Neural cell (in vitro differentiated cells): ENCODE data around the gene IQCH. TPM values are rescaled to one million over a fixed set of nuclear protein-coding genes. Genes with fewer than 3 reads are reported as not detected.

ENCODE experiments used
- H2AFZ ChIP-seq: fragments of 200-600, 300-800 bp; sonication (generic), shearing (Covaris generic); 2 replicates; pipeline ENCODE4 v1.6.0; 2014; ENCODE audit warnings: low read depth, mild to moderate bottlenecking, antibody characterized with exemption, low read length, moderate library complexity
- H3F3A ChIP-seq: fragments of 200-600 bp; shearing (Covaris generic); 2 replicates; pipeline ENCODE4 v1.6.1; 2016; ENCODE audit warnings: mild to moderate bottlenecking, moderate library complexity, mixed read lengths, antibody characterized with exemption, low read length; ENCODE audit not compliant: insufficient read depth, poor library complexity, severe bottlenecking
- H3K27ac ChIP-seq: fragments of 200-600, 300-800 bp; sonication (generic), shearing (Covaris generic); 2 replicates; pipeline ENCODE4 v1.5.1; 2014; ENCODE audit warnings: mild to moderate bottlenecking, low read length, moderate library complexity
- H3K27me3 ChIP-seq: fragments of 300-800, 200-600 bp; sonication (generic), shearing (Covaris generic); 2 replicates; pipeline ENCODE4 v1.6.0; 2014; ENCODE audit warnings: mild to moderate bottlenecking, low read depth, low read length, moderate library complexity; ENCODE audit not compliant: insufficient read depth
- H3K36me3 ChIP-seq: fragments of 300-800, 200-600 bp; sonication (generic), shearing (Covaris generic); 2 replicates; pipeline ENCODE4 v1.5.1; 2014; ENCODE audit warnings: mild to moderate bottlenecking, antibody characterized with exemption, low read length, moderate library complexity; ENCODE audit not compliant: insufficient read depth
- H3K4me2 ChIP-seq: fragments of 300-800, 200-600 bp; sonication (generic), shearing (Covaris generic); 2 replicates; pipeline ENCODE4 v1.6.0; 2014; ENCODE audit warnings: mild to moderate bottlenecking, low read length
- H3K4me3 ChIP-seq: fragments of 300-800, 200-600 bp; sonication (generic), shearing (Covaris generic); 2 replicates; pipeline ENCODE4 v1.5.1; 2014; ENCODE audit warnings: mild to moderate bottlenecking, low read length, moderate library complexity
- H3K79me2 ChIP-seq: fragments of 200-600 bp; shearing (Covaris generic); replicated peaks from 2 replicates; pipeline ENCODE4 v1.6.0; 2014; ENCODE audit warnings: mild to moderate bottlenecking, low read length, moderate library complexity; ENCODE audit not compliant: insufficient read depth
- H3K9ac ChIP-seq: fragments of 300-800, 200-600 bp; sonication (generic), shearing (Covaris generic); 2 replicates; pipeline ENCODE4 v1.6.1; 2016; ENCODE audit warnings: mild to moderate bottlenecking, low read length, mixed read lengths
- H3K9me2 ChIP-seq: fragments of 200-600 bp; shearing (Covaris generic); 2 replicates; pipeline ENCODE4 v1.6.1; 2016; ENCODE audit warnings: mild to moderate bottlenecking, low read length, mixed read lengths; ENCODE audit not compliant: insufficient read depth
- H3K9me3 ChIP-seq: fragments of 200-600, 300-800 bp; sonication (generic), shearing (Covaris generic); 2 replicates; pipeline ENCODE4 v1.6.1; 2016; ENCODE audit warnings: mild to moderate bottlenecking, mixed run types, low read length, moderate library complexity, mixed read lengths
- H4K20me1 ChIP-seq: fragments of 200-600 bp; shearing (Covaris generic); 2 replicates; pipeline ENCODE4 v1.6.1; 2016; ENCODE audit warnings: mild to moderate bottlenecking, mixed run types; ENCODE audit not compliant: insufficient read depth
- EP300 ChIP-seq: fragments of 450-650 bp; conservative IDR thresholded peaks from 2 replicates; pipeline ENCODE4 v1.6.1; 2014; ENCODE audit warnings: antibody characterized with exemption, mild to moderate bottlenecking, moderate library complexity; ENCODE audit not compliant: poor library complexity, severe bottlenecking
- EZH2 ChIP-seq: fragments of 200-600, 300-800 bp; shearing (Covaris generic), sonication (generic); IDR thresholded peaks from 2 replicates; pipeline ENCODE4 v1.6.1; 2014; ENCODE audit warnings: antibody characterized with exemption, low read length, borderline replicate concordance, mild to moderate bottlenecking; ENCODE audit not compliant: insufficient read depth, poor library complexity, severe bottlenecking
- MXI1 ChIP-seq: fragments of 450-650 bp; conservative IDR thresholded peaks from 2 replicates; pipeline ENCODE4 v1.6.1; 2014; ENCODE audit warnings: antibody characterized with exemption, mild to moderate bottlenecking; ENCODE audit not compliant: poor library complexity, severe bottlenecking
- POLR2AphosphoS5 ChIP-seq: IDR thresholded peaks from 2 replicates; pipeline ENCODE4 v1.6.1; 2012
- RAD21 ChIP-seq: fragments of 450-650 bp; conservative IDR thresholded peaks from 2 replicates; pipeline ENCODE4 v1.6.1; 2014; ENCODE audit warnings: antibody characterized with exemption, mild to moderate bottlenecking, moderate library complexity
- SMC3 ChIP-seq: fragments of 450-650 bp; conservative IDR thresholded peaks from 2 replicates; pipeline ENCODE4 v1.6.1; 2014; ENCODE audit warnings: antibody characterized with exemption, mild to moderate bottlenecking, moderate library complexity; ENCODE audit not compliant: poor library complexity
- TAF1 ChIP-seq: IDR thresholded peaks from 2 replicates; pipeline ENCODE4 v1.6.1; 2012; ENCODE audit warnings: low read depth
- polyA plus RNA-seq: library from polyadenylated mRNA; depleted of rRNA; stranded (reverse); fragments of >200 nt; gene quantifications from 2 replicates; pipeline ENCODE4 v1.2.3, GENCODE V29; 2014
- TF ChIP-seq, protein P1 (sequence below): IDR thresholded peaks from 2 replicates; pipeline ENCODE4 v1.6.1; 2012; ENCODE audit warnings: borderline replicate concordance
- TF ChIP-seq, protein P2 (sequence below): fragments of 450-650 bp; IDR thresholded peaks from 2 replicates; pipeline ENCODE4 v1.5.1; 2014; ENCODE audit warnings: antibody characterized with exemption, mild to moderate bottlenecking, moderate library complexity; ENCODE audit not compliant: poor library complexity, severe bottlenecking

IQCH gene
- polyA plus RNA-seq, 1 donor from 2014 or later = 2.8 TPM

DNA sequence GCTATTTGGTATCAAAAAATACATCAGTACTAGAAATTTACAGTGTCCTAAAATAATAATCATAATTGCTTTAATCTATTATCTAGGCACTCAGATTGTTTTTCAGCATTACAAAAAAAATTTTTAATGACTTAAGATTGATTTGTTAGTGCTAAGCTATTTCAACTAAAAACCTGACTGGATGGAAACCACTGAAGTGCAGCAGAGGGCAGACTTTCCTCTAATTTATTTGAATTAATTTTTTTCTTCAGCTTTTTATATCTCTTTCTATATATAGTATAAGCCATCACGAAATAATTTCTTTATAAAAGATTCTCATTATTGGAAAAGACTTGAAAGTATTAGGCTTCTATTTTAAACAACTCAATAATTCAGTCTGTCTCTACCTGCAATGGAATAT lies 131.4 kb downstream of the IQCH start:
- Histone ChIP-seq H4K20me1 (no peaks in the 10 kb centered on the region), H3K9me3 (no peaks in the 10 kb centered on the region), H3K4me2 (no peak overlapping the region), H3K27me3 (no peaks in the 10 kb centered on the region), H3K4me3 (no peak overlapping the region), H2AFZ (no peak overlapping the region), H3K79me2 (no peaks in the 10 kb centered on the region), H3K9me2 (no peaks in the 10 kb centered on the region), H3K9ac (no peak overlapping the region), H3K36me3 (no peaks in the 10 kb centered on the region), H3F3A (no peaks in the 10 kb centered on the region), H3K27ac (no peak overlapping the region)
- no peak for TF ChIP-seq EP300
- TF ChIP-seq POLR2AphosphoS5 = no peak
- TF ChIP-seq, protein P1, sequence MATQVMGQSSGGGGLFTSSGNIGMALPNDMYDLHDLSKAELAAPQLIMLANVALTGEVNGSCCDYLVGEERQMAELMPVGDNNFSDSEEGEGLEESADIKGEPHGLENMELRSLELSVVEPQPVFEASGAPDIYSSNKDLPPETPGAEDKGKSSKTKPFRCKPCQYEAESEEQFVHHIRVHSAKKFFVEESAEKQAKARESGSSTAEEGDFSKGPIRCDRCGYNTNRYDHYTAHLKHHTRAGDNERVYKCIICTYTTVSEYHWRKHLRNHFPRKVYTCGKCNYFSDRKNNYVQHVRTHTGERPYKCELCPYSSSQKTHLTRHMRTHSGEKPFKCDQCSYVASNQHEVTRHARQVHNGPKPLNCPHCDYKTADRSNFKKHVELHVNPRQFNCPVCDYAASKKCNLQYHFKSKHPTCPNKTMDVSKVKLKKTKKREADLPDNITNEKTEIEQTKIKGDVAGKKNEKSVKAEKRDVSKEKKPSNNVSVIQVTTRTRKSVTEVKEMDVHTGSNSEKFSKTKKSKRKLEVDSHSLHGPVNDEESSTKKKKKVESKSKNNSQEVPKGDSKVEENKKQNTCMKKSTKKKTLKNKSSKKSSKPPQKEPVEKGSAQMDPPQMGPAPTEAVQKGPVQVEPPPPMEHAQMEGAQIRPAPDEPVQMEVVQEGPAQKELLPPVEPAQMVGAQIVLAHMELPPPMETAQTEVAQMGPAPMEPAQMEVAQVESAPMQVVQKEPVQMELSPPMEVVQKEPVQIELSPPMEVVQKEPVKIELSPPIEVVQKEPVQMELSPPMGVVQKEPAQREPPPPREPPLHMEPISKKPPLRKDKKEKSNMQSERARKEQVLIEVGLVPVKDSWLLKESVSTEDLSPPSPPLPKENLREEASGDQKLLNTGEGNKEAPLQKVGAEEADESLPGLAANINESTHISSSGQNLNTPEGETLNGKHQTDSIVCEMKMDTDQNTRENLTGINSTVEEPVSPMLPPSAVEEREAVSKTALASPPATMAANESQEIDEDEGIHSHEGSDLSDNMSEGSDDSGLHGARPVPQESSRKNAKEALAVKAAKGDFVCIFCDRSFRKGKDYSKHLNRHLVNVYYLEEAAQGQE = no peak
- no peak for TF ChIP-seq EZH2
- TF ChIP-seq, protein P2, sequence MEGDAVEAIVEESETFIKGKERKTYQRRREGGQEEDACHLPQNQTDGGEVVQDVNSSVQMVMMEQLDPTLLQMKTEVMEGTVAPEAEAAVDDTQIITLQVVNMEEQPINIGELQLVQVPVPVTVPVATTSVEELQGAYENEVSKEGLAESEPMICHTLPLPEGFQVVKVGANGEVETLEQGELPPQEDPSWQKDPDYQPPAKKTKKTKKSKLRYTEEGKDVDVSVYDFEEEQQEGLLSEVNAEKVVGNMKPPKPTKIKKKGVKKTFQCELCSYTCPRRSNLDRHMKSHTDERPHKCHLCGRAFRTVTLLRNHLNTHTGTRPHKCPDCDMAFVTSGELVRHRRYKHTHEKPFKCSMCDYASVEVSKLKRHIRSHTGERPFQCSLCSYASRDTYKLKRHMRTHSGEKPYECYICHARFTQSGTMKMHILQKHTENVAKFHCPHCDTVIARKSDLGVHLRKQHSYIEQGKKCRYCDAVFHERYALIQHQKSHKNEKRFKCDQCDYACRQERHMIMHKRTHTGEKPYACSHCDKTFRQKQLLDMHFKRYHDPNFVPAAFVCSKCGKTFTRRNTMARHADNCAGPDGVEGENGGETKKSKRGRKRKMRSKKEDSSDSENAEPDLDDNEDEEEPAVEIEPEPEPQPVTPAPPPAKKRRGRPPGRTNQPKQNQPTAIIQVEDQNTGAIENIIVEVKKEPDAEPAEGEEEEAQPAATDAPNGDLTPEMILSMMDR = no peak
- no peak for TF ChIP-seq MXI1
- peak; percentile 29 for TF ChIP-seq SMC3
- no peak for TF ChIP-seq TAF1

DNA sequence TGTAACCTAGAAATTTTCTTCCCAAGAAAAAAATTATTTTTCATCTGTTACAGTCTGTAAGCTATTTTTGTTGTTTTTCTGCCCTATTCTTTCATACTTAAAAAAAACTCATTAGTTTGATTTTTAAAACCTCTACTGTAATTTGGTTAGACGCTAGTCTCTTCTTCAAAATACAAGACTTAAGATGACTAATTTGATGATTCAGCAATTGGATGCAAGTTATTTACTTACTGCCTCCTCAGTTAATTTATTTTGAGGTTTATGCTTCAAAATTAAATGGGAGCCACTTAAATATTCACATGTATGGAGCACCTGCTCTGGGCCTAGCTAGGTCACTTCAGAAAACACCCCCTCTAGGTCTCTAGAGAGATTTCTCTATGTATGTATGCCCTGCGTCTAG lies 132.4 kb downstream of the IQCH start:
- H3K79me2 ChIP-seq = no peaks in the 10 kb centered on the region
- H3K9ac ChIP-seq = no peak overlapping the region

More for the DNA sequence above, 132.4 kb downstream of the IQCH start:
- no peak overlapping the region for H3K4me2 ChIP-seq
- no peaks in the 10 kb centered on the region for H3K36me3 ChIP-seq
- H3K9me2 ChIP-seq = no peaks in the 10 kb centered on the region
- no peaks in the 10 kb centered on the region for H3K27me3 ChIP-seq
- H3K27ac ChIP-seq = no peak overlapping the region
- no peaks in the 10 kb centered on the region for H4K20me1 ChIP-seq
- TF ChIP-seq EZH2 (no peak), POLR2AphosphoS5 (no peak), EP300 (no peak), SMC3 (no peak), MXI1 (no peak), TAF1 (no peak), RAD21 (no peak)
- TF ChIP-seq, protein P2 = no peak
- TF ChIP-seq, protein P1 = no peak
- no peaks in the 10 kb centered on the region for H3K9me3 ChIP-seq
- no peak overlapping the region for H3K4me3 ChIP-seq
- H3F3A ChIP-seq = no peaks in the 10 kb centered on the region
- no peak overlapping the region for H2AFZ ChIP-seq
